Thoracic aorta (tissue), 2 donors: ENCODE results near the gene NEK2. TPM values are rescaled to one million over a fixed set of nuclear protein-coding genes. Genes with fewer than 3 reads are reported as not detected.
A peak's percentile ranks its signal among the peaks of the same experiment; 100 is the strongest.

Experiments
- ATAC-seq: fragments of 150-250 bp; one replicate; pipeline ENCODE4 v1.8.0; 2017; ENCODE audit warnings: low read depth; ENCODE audit not compliant: insufficient number of reproducible peaks, low FRiP score
- DNase-seq: peaks from one replicate; pipeline ENCODE4 v3.0.0-alpha.2; 2020; ENCODE audit warnings: low spot score
- H3K27ac ChIP-seq, 2 donors: fragments of 200-600 bp; sonication (generic); 1 replicate in 1 of 2; 2 replicates in 1 of 2; pipeline ENCODE4 v1.5.1; 2016; ENCODE audit warnings: mild to moderate bottlenecking in 2 of 2, moderate library complexity in 2 of 2
- H3K27me3 ChIP-seq: fragments of 200-600 bp; sonication (generic); replicated peaks from 2 replicates; pipeline ENCODE4 v1.6.0; 2016; ENCODE audit warnings: mild to moderate bottlenecking; ENCODE audit not compliant: insufficient read depth
- H3K36me3 ChIP-seq: fragments of 200-600 bp; sonication (generic); one replicate; pipeline ENCODE4 v1.5.1; 2016
- H3K4me1 ChIP-seq, 2 donors: fragments of 200-600 bp; sonication (generic); 1 replicate in 1 of 2; 2 replicates in 1 of 2; pipeline versions ENCODE4 v1.5.1 to v1.6.0; 2016; ENCODE audit warnings: low read depth in 2 of 2, mild to moderate bottlenecking in 1 of 2; ENCODE audit not compliant: control insufficient read depth in 1 of 2
- H3K4me3 ChIP-seq: fragments of 200-600 bp; sonication (generic); 2 replicates; pipeline ENCODE4 v1.5.1; 2016; ENCODE audit warnings: mild to moderate bottlenecking
- H3K9me3 ChIP-seq: fragments of 200-600 bp; sonication (generic); 2 replicates; pipeline ENCODE4 v1.5.1; 2016
- CTCF ChIP-seq: fragments of 200-600 bp; sonication (generic); IDR thresholded peaks from one replicate; pipeline ENCODE4 v1.5.1; 2019; ENCODE audit warnings: antibody characterized with exemption
- total RNA-seq, 2 donors: library from RNA; depleted of rRNA; stranded (reverse); fragments of >200 nt; gene quantifications; one replicate each; pipeline versions ENCODE4 v1.1.0 to v1.2.3, GENCODE V29; 2016

The NEK2 gene
- total RNA-seq, 2 donors from 2014 or later: 0.35 TPM; not detected in 1

GRCh38 chr1:211635597-211636205, 39.7 kb downstream of the NEK2 start:
- Histone ChIP-seq H3K36me3 (no peaks in the 10 kb centered on the region), H3K27me3 (no peaks in the 10 kb centered on the region), H3K27ac (no peak overlapping the region), H3K4me1 (peaks cover 10 to 39% of the 10 kb centered on the region in 2 donors), H3K4me3 (no peak overlapping the region), H3K9me3 (no peaks in the 10 kb centered on the region)
- ATAC-seq: no peak
- no peak for TF ChIP-seq CTCF
- DNase-seq: no peak

- no peaks in the 10 kb centered on the region for H3K36me3 ChIP-seq
- no peak overlapping the region for H3K4me3 ChIP-seq
- no peak for TF ChIP-seq CTCF
- ATAC-seq (no peak), DNase-seq (no peak)
- H3K27ac ChIP-seq: no peak overlapping the region
- no peaks in the 10 kb centered on the region for H3K9me3 ChIP-seq
- H3K27me3 ChIP-seq: no peaks in the 10 kb centered on the region
- H3K4me1 ChIP-seq: peaks cover 10 to 43% of the 10 kb centered on the region in 2 donors
Observed at GRCh38 chr1:211634931-211635330, 40.5 kb downstream of the NEK2 start.

- Histone ChIP-seq H3K4me3 (no peak overlapping the region), H3K4me1 (peaks cover 7 to 39% of the 10 kb centered on the region in 2 donors), H3K27me3 (no peaks in the 10 kb centered on the region), H3K36me3 (no peaks in the 10 kb centered on the region), H3K27ac (no peak overlapping the region), H3K9me3 (no peaks in the 10 kb centered on the region)
- TF ChIP-seq CTCF: no peak
- ATAC-seq: no peak
- DNase-seq: no peak
Observed at GRCh38 chr1:211634461-211634860, 41.0 kb downstream of the NEK2 start.

GRCh38 chr1:211633524-211633846, 41.9 kb downstream of the NEK2 start:
- Histone ChIP-seq H3K9me3 (no peaks in the 10 kb centered on the region), H3K4me3 (no peak overlapping the region), H3K4me1 (peaks cover 7 to 30% of the 10 kb centered on the region in 2 donors), H3K36me3 (no peaks in the 10 kb centered on the region), H3K27me3 (no peaks in the 10 kb centered on the region), H3K27ac (no peak overlapping the region)
- no peak for ATAC-seq
- no peak for TF ChIP-seq CTCF
- DNase-seq: no peak

- no peak for DNase-seq
- no peaks in the 10 kb centered on the region for H3K9me3 ChIP-seq
- peak overlapping the region; percentile 48 to 55 for H3K27ac ChIP-seq
- no peaks in the 10 kb centered on the region for H3K27me3 ChIP-seq
- peaks cover 7 to 30% of the 10 kb centered on the region in 2 donors for H3K4me1 ChIP-seq
- no peaks in the 10 kb centered on the region for H3K36me3 ChIP-seq
- ATAC-seq: no peak
- TF ChIP-seq CTCF: no peak
- H3K4me3 ChIP-seq: no peak overlapping the region
Observed at GRCh38 chr1:211632808-211633523, 42.5 kb downstream of the NEK2 start.
